ENCODE measurements around the gene ADAMTSL3.

The ADAMTSL3 gene

DNA sequence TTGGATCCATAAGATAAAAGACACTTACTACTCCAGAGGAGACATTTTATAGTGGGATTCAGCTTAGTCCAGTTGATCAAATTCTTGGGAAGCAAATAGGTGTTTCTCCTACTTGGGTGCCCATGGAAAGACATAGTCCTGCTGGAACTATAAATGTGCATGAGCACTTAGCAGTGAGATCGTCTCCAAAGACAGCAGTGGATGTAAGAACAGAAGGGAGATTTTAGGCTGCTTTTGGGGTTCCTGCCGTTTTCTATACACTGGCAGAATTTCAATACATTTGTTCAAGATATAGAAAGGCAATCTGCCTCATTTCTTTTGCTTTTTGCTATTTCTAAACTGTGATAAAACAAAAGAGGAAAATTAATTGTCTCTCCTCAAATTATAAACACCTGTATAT, 234.0 kb downstream of the ADAMTSL3 start:
- H3K4me1 ChIP-seq (ENCODE audit: insufficient read depth, insufficient read length): no peaks in the 10 kb centered on the region
- TF ChIP-seq ZNF274 (IDR thresholded peaks at IDR 0.05; ENCODE audit: low read depth, low read length): no peak
- no peak for TF ChIP-seq SUZ12 (IDR thresholded peaks at IDR 0.05; ENCODE audit: extremely low read depth, insufficient read depth, insufficient read length)
- TF ChIP-seq YY1 (IDR thresholded peaks at IDR 0.05; ENCODE audit: insufficient read depth, insufficient read length): no peak
- H3K27me3 ChIP-seq (ENCODE audit: insufficient read depth, insufficient read length): no peaks in the 10 kb centered on the region
- no peaks in the 10 kb centered on the region for H3K36me3 ChIP-seq (ENCODE audit: insufficient read depth, insufficient read length, low read length)
- H3K9ac ChIP-seq (ENCODE audit: insufficient read length, low read depth): no peak overlapping the region
- no peak for DNase-seq (ENCODE audit: low read depth, low spot score)
- H3K9me3 ChIP-seq (ENCODE audit: insufficient read depth, low read length): no peaks in the 10 kb centered on the region
- H3K4me3 ChIP-seq (ENCODE audit: insufficient read length, low read depth): no peak overlapping the region

DNA sequence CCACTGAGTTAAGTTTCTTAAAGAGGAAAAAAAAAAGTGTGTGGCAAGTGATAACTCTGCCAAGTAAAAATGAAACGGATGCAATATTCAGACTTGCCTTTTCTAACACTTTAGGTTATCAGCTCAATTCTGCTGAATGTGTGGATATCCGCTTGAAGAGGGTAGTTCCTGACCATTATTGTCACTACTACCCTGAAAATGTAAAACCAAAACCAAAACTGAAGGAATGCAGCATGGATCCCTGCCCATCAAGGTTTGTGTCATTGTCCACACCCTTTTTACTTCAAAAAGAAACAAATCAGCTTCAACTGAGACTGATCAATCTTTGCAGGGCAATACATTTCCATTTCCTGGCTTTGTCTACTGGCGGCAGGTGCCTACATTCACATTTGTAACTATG, 236.1 kb downstream of the ADAMTSL3 start:
- no peak for TF ChIP-seq YY1 (IDR thresholded peaks at IDR 0.05; ENCODE audit: insufficient read depth, insufficient read length)
- TF ChIP-seq ZNF274 (IDR thresholded peaks at IDR 0.05; ENCODE audit: low read depth, low read length): no peak
- TF ChIP-seq SUZ12 (IDR thresholded peaks at IDR 0.05; ENCODE audit: extremely low read depth, insufficient read depth, insufficient read length): no peak
- no peak overlapping the region for H3K9ac ChIP-seq (ENCODE audit: insufficient read length, low read depth)

DNA sequence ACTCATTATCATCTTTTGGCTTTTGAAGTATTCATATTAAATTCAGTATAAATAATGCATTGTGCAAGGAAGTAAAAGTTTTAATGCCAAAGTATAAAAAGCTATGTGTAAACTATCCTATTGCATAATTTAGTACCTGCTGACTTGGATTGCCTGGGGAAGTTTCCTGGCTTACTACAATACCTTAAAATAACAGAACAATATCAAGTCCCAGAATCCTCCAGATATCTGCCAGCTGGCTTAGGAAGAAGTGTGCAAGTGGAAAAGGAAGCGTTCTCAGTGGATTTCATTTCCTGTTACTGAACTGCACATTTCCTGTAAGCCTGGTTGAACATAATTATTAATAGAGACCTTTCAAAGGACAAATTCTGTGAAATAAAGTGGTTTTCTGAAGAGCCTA, 236.7 kb downstream of the ADAMTSL3 start:
- no peaks in the 10 kb centered on the region for H3K9me3 ChIP-seq (ENCODE audit: insufficient read depth, low read length)
- H3K4me3 ChIP-seq (ENCODE audit: insufficient read length, low read depth): no peak overlapping the region
- no peak overlapping the region for H3K9ac ChIP-seq (ENCODE audit: insufficient read length, low read depth)
- H3K4me1 ChIP-seq (ENCODE audit: insufficient read depth, insufficient read length): no peaks in the 10 kb centered on the region
- no peaks in the 10 kb centered on the region for H3K36me3 ChIP-seq (ENCODE audit: insufficient read depth, insufficient read length, low read length)
- no peak for DNase-seq (ENCODE audit: low read depth, low spot score)
- no peaks in the 10 kb centered on the region for H3K27me3 ChIP-seq (ENCODE audit: insufficient read depth, insufficient read length)
- TF ChIP-seq YY1 (IDR thresholded peaks at IDR 0.05; ENCODE audit: insufficient read depth, insufficient read length) (no peak), ZNF274 (IDR thresholded peaks at IDR 0.05; ENCODE audit: low read depth, low read length) (no peak), SUZ12 (IDR thresholded peaks at IDR 0.05; ENCODE audit: extremely low read depth, insufficient read depth, insufficient read length) (no peak)

More for the DNA sequence above, 236.1 kb downstream of the ADAMTSL3 start:
- DNase-seq (ENCODE audit: low read depth, low spot score): no peak
- H3K9me3 ChIP-seq (ENCODE audit: insufficient read depth, low read length): no peaks in the 10 kb centered on the region
- H3K27me3 ChIP-seq (ENCODE audit: insufficient read depth, insufficient read length): no peaks in the 10 kb centered on the region
- H3K4me3 ChIP-seq (ENCODE audit: insufficient read length, low read depth): no peak overlapping the region
- H3K36me3 ChIP-seq (ENCODE audit: insufficient read depth, insufficient read length, low read length): no peaks in the 10 kb centered on the region
- H3K4me1 ChIP-seq (ENCODE audit: insufficient read depth, insufficient read length): no peaks in the 10 kb centered on the region

DNA sequence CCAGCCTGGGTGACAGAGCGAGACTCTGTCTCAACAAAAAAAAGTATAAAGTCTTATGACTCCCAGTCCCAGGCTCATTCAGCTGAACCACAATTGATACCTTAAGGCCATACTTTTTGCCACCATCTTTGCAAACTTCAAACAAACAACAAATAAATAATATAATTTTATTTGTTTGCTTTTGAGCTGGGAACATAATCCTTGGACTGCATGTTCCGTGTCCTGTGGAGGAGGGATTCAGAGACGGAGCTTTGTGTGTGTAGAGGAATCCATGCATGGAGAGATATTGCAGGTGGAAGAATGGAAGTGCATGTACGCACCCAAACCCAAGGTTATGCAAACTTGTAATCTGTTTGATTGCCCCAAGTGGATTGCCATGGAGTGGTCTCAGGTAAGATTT, 238.6 kb downstream of the ADAMTSL3 start:
- Histone ChIP-seq H3K9me3 (ENCODE audit: insufficient read depth, low read length) (no peaks in the 10 kb centered on the region), H3K4me1 (ENCODE audit: insufficient read depth, insufficient read length) (no peaks in the 10 kb centered on the region), H3K27me3 (ENCODE audit: insufficient read depth, insufficient read length) (no peaks in the 10 kb centered on the region), H3K9ac (ENCODE audit: insufficient read length, low read depth) (no peak overlapping the region), H3K4me3 (ENCODE audit: insufficient read length, low read depth) (no peak overlapping the region), H3K36me3 (ENCODE audit: insufficient read depth, insufficient read length, low read length) (no peaks in the 10 kb centered on the region)
- TF ChIP-seq ZNF274 (IDR thresholded peaks at IDR 0.05; ENCODE audit: low read depth, low read length): no peak
- no peak for TF ChIP-seq YY1 (IDR thresholded peaks at IDR 0.05; ENCODE audit: insufficient read depth, insufficient read length)
- DNase-seq (ENCODE audit: low read depth, low spot score): no peak

DNA sequence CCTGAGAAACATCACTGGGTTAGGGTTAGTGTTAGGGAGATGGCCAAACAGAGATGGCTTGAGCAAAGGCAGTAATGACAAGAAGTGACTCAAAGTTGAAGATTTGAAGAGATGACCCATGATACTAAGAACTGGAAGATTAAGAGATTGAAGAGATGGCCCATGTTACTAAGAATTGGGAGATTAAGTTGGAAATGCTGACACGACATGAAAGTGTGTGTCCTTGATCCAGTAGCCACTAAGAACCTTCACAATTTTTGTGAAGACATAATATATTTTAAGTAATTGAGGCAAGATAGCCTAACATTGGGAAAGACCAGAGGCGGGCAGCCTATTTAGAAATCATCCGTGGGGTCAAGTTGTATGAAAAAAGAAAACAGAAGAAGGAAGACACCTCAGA, 239.4 kb downstream of the ADAMTSL3 start:
- no peak overlapping the region for H3K4me3 ChIP-seq (ENCODE audit: insufficient read length, low read depth)
- H3K9me3 ChIP-seq (ENCODE audit: insufficient read depth, low read length): no peaks in the 10 kb centered on the region
- no peak for TF ChIP-seq YY1 (IDR thresholded peaks at IDR 0.05; ENCODE audit: insufficient read depth, insufficient read length)
- no peak for TF ChIP-seq SUZ12 (IDR thresholded peaks at IDR 0.05; ENCODE audit: extremely low read depth, insufficient read depth, insufficient read length)
- TF ChIP-seq ZNF274 (IDR thresholded peaks at IDR 0.05; ENCODE audit: low read depth, low read length): no peak
- H3K27me3 ChIP-seq (ENCODE audit: insufficient read depth, insufficient read length): no peaks in the 10 kb centered on the region
- H3K36me3 ChIP-seq (ENCODE audit: insufficient read depth, insufficient read length, low read length): no peaks in the 10 kb centered on the region
- H3K4me1 ChIP-seq (ENCODE audit: insufficient read depth, insufficient read length): no peaks in the 10 kb centered on the region
- no peak overlapping the region for H3K9ac ChIP-seq (ENCODE audit: insufficient read length, low read depth)
- DNase-seq (ENCODE audit: low read depth, low spot score): no peak

DNA sequence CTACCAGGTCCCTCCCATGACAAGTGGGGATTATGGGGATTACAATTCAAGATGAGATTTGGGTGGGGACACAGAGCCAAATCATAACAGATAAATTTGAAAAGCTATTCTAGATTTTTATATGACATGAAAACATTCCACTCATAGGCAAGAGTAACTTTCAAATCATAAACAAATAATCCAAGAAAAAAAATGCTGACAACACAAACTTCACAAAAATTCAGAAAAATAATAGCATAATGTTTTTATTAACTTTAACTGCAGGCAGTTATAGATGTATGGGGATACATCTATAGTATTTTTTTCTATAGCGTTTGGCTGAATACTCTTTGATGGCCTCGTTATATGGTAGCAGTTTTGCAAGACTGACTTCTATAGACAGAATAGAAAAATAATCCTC, 243.1 kb downstream of the ADAMTSL3 start:
- no peak for DNase-seq (ENCODE audit: low read depth, low spot score)
- H3K27me3 ChIP-seq (ENCODE audit: insufficient read depth, insufficient read length): no peaks in the 10 kb centered on the region
- H3K36me3 ChIP-seq (ENCODE audit: insufficient read depth, insufficient read length, low read length): no peaks in the 10 kb centered on the region
- H3K4me3 ChIP-seq (ENCODE audit: insufficient read length, low read depth): no peak overlapping the region
- TF ChIP-seq ZNF274 (IDR thresholded peaks at IDR 0.05; ENCODE audit: low read depth, low read length) (no peak), SUZ12 (IDR thresholded peaks at IDR 0.05; ENCODE audit: extremely low read depth, insufficient read depth, insufficient read length) (no peak), YY1 (IDR thresholded peaks at IDR 0.05; ENCODE audit: insufficient read depth, insufficient read length) (no peak)
- no peaks in the 10 kb centered on the region for H3K9me3 ChIP-seq (ENCODE audit: insufficient read depth, low read length)
- no peaks in the 10 kb centered on the region for H3K4me1 ChIP-seq (ENCODE audit: insufficient read depth, insufficient read length)
- no peak overlapping the region for H3K9ac ChIP-seq (ENCODE audit: insufficient read length, low read depth)

DNA sequence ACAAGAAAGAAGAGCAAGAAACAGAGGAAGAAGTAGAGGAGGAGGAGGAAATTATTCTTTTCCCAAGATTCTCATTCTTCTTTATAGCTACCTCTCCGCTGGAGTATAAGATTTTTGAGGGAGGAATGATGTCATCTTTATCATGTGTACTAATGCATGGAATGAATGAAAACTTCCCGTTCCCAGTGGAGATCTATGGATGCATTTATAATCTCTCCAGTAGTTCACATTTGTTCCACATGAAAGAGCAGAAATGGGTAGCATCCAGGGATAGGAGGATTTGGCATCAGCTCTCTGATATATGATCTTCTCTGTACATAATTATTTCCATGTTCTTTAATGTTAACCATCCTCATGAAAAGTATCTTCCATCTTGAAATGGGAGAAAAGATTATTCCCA, 244.4 kb downstream of the ADAMTSL3 start:
- H3K4me1 ChIP-seq (ENCODE audit: insufficient read depth, insufficient read length): no peaks in the 10 kb centered on the region
- no peak overlapping the region for H3K9ac ChIP-seq (ENCODE audit: insufficient read length, low read depth)
- H3K9me3 ChIP-seq (ENCODE audit: insufficient read depth, low read length): no peaks in the 10 kb centered on the region
- H3K27me3 ChIP-seq (ENCODE audit: insufficient read depth, insufficient read length): no peaks in the 10 kb centered on the region
- no peak overlapping the region for H3K4me3 ChIP-seq (ENCODE audit: insufficient read length, low read depth)
- no peaks in the 10 kb centered on the region for H3K36me3 ChIP-seq (ENCODE audit: insufficient read depth, insufficient read length, low read length)
- no peak for DNase-seq (ENCODE audit: low read depth, low spot score)
- TF ChIP-seq SUZ12 (IDR thresholded peaks at IDR 0.05; ENCODE audit: extremely low read depth, insufficient read depth, insufficient read length) (no peak), YY1 (IDR thresholded peaks at IDR 0.05; ENCODE audit: insufficient read depth, insufficient read length) (no peak), ZNF274 (IDR thresholded peaks at IDR 0.05; ENCODE audit: low read depth, low read length) (no peak)

DNA sequence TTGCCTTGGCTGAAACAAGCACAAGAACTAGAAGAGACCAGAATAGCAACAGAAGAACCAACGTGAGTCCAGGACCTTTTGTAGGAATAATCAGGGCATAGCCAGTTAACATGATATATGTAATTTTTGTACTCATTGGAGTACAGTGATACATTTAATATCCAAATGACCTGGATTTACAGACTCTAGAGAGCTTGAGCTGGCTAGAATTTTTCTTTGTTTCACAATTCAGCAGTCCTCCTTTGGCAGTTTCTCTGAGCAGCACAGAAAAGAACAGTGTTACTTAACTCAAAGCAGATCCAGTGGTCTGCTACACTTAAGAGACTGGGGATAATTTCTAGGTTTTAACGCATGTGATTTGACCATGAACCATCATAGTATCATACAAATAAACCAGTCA, 245.7 kb downstream of the ADAMTSL3 start:
- H3K9ac ChIP-seq (ENCODE audit: insufficient read length, low read depth): no peak overlapping the region
- H3K9me3 ChIP-seq (ENCODE audit: insufficient read depth, low read length): no peaks in the 10 kb centered on the region
- no peak overlapping the region for H3K4me3 ChIP-seq (ENCODE audit: insufficient read length, low read depth)
- no peaks in the 10 kb centered on the region for H3K36me3 ChIP-seq (ENCODE audit: insufficient read depth, insufficient read length, low read length)
- no peak for TF ChIP-seq ZNF274 (IDR thresholded peaks at IDR 0.05; ENCODE audit: low read depth, low read length)
- TF ChIP-seq YY1 (IDR thresholded peaks at IDR 0.05; ENCODE audit: insufficient read depth, insufficient read length): no peak
- TF ChIP-seq SUZ12 (IDR thresholded peaks at IDR 0.05; ENCODE audit: extremely low read depth, insufficient read depth, insufficient read length): no peak
- no peaks in the 10 kb centered on the region for H3K4me1 ChIP-seq (ENCODE audit: insufficient read depth, insufficient read length)
- H3K27me3 ChIP-seq (ENCODE audit: insufficient read depth, insufficient read length): no peaks in the 10 kb centered on the region
- DNase-seq (ENCODE audit: low read depth, low spot score): no peak
